ENCODE measurements around the gene AHCYL2.

GRCh38 chr7:129452589-129453231, 227.9 kb downstream of the AHCYL2 start:
- TF ChIP-seq EZH2 (IDR thresholded peaks at IDR 0.05) (no peak), POLR2AphosphoS5 (IDR thresholded peaks at IDR 0.05; ENCODE audit: borderline replicate concordance, low read depth, low read length) (no peak)

Measured in SK-N-MC (cell line).